GM12878 (cell line): Measurements from ENCODE around the gene MSGN1.

Experiments
- JUNB ChIP-seq: IDR thresholded peaks from 2 replicates; pipeline ENCODE4 v1.6.1; 2016; ENCODE audit warnings: antibody characterized with exemption, mild to moderate bottlenecking
- ZNF274 ChIP-seq: IDR thresholded peaks from one replicate; pipeline ENCODE4 v1.8.0; 2011; ENCODE audit not compliant: insufficient read length, insufficient read depth

DNA sequence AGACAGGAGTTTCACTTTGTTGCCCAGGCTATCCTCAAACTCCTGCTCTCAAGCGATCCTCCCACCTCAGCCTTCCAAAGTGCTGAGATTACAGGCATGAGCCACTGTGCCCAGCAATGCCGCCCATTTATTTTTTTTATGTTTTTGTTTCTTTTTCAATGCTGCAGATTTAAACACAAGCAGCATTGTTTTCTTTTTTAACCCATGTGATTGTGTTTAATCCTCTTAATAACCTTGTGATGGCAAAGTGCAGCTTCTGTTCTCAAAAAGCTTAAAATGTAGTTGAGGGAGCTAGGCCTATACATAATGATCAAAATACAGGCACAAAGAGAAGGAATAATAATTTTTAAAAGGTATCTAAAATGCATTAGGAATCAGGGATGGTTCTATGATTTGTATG is 11.5 kb downstream of the MSGN1 start:
- TF ChIP-seq ZNF274 = no peak
- no peak for TF ChIP-seq JUNB
